IgD-negative memory B cell (primary cell): ENCODE measurements around the gene SLC35G2. TPM values are rescaled to one million over a fixed set of nuclear protein-coding genes. Genes with fewer than 3 reads are reported as not detected.

Source experiments
- H3K27ac Mint-ChIP-seq, 3 donors: one replicate each; pipeline ENCODE4 v1.8.0; 2020 to 2022; ENCODE audit warnings: mild to moderate bottlenecking in 3 of 3, mixed read lengths in 3 of 3, moderate library complexity in 1 of 3
- H3K27me3 Mint-ChIP-seq: one replicate; pipeline ENCODE4 v1.8.0; 2021; ENCODE audit warnings: mixed read lengths
- H3K36me3 Mint-ChIP-seq: one replicate; pipeline ENCODE4 v1.8.0; 2020; ENCODE audit warnings: mild to moderate bottlenecking, mixed read lengths
- H3K4me1 Mint-ChIP-seq, 3 donors: one replicate each; pipeline ENCODE4 v1.8.0; 2020 to 2022; ENCODE audit warnings: mixed read lengths in 3 of 3, mild to moderate bottlenecking in 1 of 3
- H3K4me3 Mint-ChIP-seq, 4 donors: one replicate each; pipeline ENCODE4 v1.8.0; 2020 to 2022; ENCODE audit warnings: mild to moderate bottlenecking in 4 of 4, mixed read lengths in 4 of 4, moderate library complexity in 3 of 4
- H3K9me3 Mint-ChIP-seq, 3 donors: one replicate each; pipeline ENCODE4 v1.8.0; 2020 to 2021; ENCODE audit warnings: mixed read lengths in 3 of 3, mild to moderate bottlenecking in 1 of 3
- polyA plus RNA-seq: library from polyadenylated mRNA; unstranded; fragments of 300-500 nt; fragmentation: Illumina TruSeq; gene quantifications from one replicate; pipeline ENCODE4 v1.2.3, GENCODE V29; 2021

SLC35G2 gene
- polyA plus RNA-seq, 1 donor from 2014 or later = 0.31 TPM

- H3K27ac Mint-ChIP-seq = no peak overlapping the region
- peaks cover 12% of the 10 kb centered on the region for H3K27me3 Mint-ChIP-seq
- H3K36me3 Mint-ChIP-seq = no peaks in the 10 kb centered on the region
- H3K4me1 Mint-ChIP-seq = no peaks in the 10 kb centered on the region
- no peak overlapping the region for H3K4me3 Mint-ChIP-seq
- H3K9me3 Mint-ChIP-seq = peaks cover 0 to 7% (median 4%) of the 10 kb centered on the region in 3 donors
Observed at GRCh38 chr3:136811701-136812100, 7.2 kb upstream of the SLC35G2 start.

GRCh38 chr3:136817448-136817847 is 1.5 kb upstream of the SLC35G2 start:
- Mint-ChIP-seq H3K36me3 (peaks cover 3% of the 10 kb centered on the region), H3K4me3 (peak overlapping the region in 1 of 4 donors; percentile 75), H3K9me3 (peaks cover 0 to 4% (median under 1%) of the 10 kb centered on the region in 3 donors), H3K27ac (no peak overlapping the region), H3K4me1 (peaks cover 8 to 15% (median 11%) of the 10 kb centered on the region in 3 donors), H3K27me3 (peaks cover 46% of the 10 kb centered on the region)

- H3K27ac Mint-ChIP-seq = peak overlapping the region in 1 of 3 donors; percentile 53
- peaks cover 52% of the 10 kb centered on the region for H3K27me3 Mint-ChIP-seq
- H3K4me3 Mint-ChIP-seq = peak overlapping the region; percentile 75 to 95 (median 86)
- peaks cover 0 to 12% (median 3%) of the 10 kb centered on the region in 3 donors for H3K9me3 Mint-ChIP-seq
- H3K4me1 Mint-ChIP-seq = peaks cover 8 to 15% (median 11%) of the 10 kb centered on the region in 3 donors
- H3K36me3 Mint-ChIP-seq = peaks cover 3% of the 10 kb centered on the region
Observed at GRCh38 chr3:136818191-136818768, 646 bp upstream of the SLC35G2 start.

GRCh38 chr3:136819392-136819730 is 435 bp downstream of the SLC35G2 start:
- Mint-ChIP-seq H3K27me3 (peaks cover 52% of the 10 kb centered on the region), H3K4me1 (peaks cover 8 to 15% (median 11%) of the 10 kb centered on the region in 3 donors), H3K4me3 (peak overlapping the region; percentile 82 to 93 (median 89)), H3K36me3 (peaks cover 3% of the 10 kb centered on the region), H3K27ac (peak overlapping the region in 1 of 3 donors; percentile 75), H3K9me3 (peaks cover 3 to 13% (median 7%) of the 10 kb centered on the region in 3 donors)

GRCh38 chr3:136819731-136820679 is 1.1 kb downstream of the SLC35G2 start:
- Mint-ChIP-seq H3K27ac (no peak overlapping the region), H3K27me3 (peaks cover 52% of the 10 kb centered on the region), H3K4me3 (peak overlapping the region; percentile 82 to 93 (median 89)), H3K4me1 (peaks cover 8 to 15% (median 11%) of the 10 kb centered on the region in 3 donors), H3K9me3 (peaks cover 3 to 13% (median 8%) of the 10 kb centered on the region in 3 donors), H3K36me3 (peaks cover 3% of the 10 kb centered on the region)

GRCh38 chr3:136831461-136831860 is 12.5 kb downstream of the SLC35G2 start:
- Mint-ChIP-seq H3K4me1 (peaks cover 0 to 3% (median 0%) of the 10 kb centered on the region in 3 donors), H3K36me3 (peaks cover 2% of the 10 kb centered on the region), H3K4me3 (no peak overlapping the region), H3K9me3 (peaks cover 9 to 12% (median 11%) of the 10 kb centered on the region in 3 donors), H3K27ac (no peak overlapping the region), H3K27me3 (peaks cover 22% of the 10 kb centered on the region)

GRCh38 chr3:136835089-136835812 is 16.3 kb downstream of the SLC35G2 start:
- Mint-ChIP-seq H3K4me3 (no peak overlapping the region), H3K36me3 (peaks cover 4% of the 10 kb centered on the region), H3K27me3 (peaks cover 13% of the 10 kb centered on the region), H3K4me1 (peaks cover 0 to 3% (median 0%) of the 10 kb centered on the region in 3 donors), H3K27ac (no peak overlapping the region), H3K9me3 (peaks cover 2 to 4% (median 3%) of the 10 kb centered on the region in 3 donors)

GRCh38 chr3:136835813-136836510 is 17.0 kb downstream of the SLC35G2 start:
- peaks cover 0 to 3% (median 0%) of the 10 kb centered on the region in 3 donors for H3K4me1 Mint-ChIP-seq
- no peak overlapping the region for H3K27ac Mint-ChIP-seq
- H3K36me3 Mint-ChIP-seq = peaks cover 4% of the 10 kb centered on the region
- H3K27me3 Mint-ChIP-seq = peaks cover 11% of the 10 kb centered on the region
- no peak overlapping the region for H3K4me3 Mint-ChIP-seq
- H3K9me3 Mint-ChIP-seq = peaks cover 0 to 4% (median 2%) of the 10 kb centered on the region in 3 donors

- Mint-ChIP-seq H3K4me1 (peaks cover 0 to 3% (median 0%) of the 10 kb centered on the region in 3 donors), H3K9me3 (peaks cover 0 to 4% (median 2%) of the 10 kb centered on the region in 3 donors), H3K27ac (no peak overlapping the region), H3K4me3 (no peak overlapping the region), H3K36me3 (peaks cover 4% of the 10 kb centered on the region), H3K27me3 (peaks cover 9% of the 10 kb centered on the region)
Observed at GRCh38 chr3:136836511-136837156, 17.7 kb downstream of the SLC35G2 start.

- no peaks in the 10 kb centered on the region for H3K9me3 Mint-ChIP-seq
- no peak overlapping the region for H3K4me3 Mint-ChIP-seq
- peak overlapping the region in 1 of 3 donors; percentile 1 for H3K27ac Mint-ChIP-seq
- H3K4me1 Mint-ChIP-seq = peaks cover 0 to 3% (median 0%) of the 10 kb centered on the region in 3 donors
- H3K27me3 Mint-ChIP-seq = no peaks in the 10 kb centered on the region
- peaks cover 10% of the 10 kb centered on the region for H3K36me3 Mint-ChIP-seq
Observed at GRCh38 chr3:136838641-136839555, 20.0 kb downstream of the SLC35G2 start.

GRCh38 chr3:136839556-136839931 is 20.6 kb downstream of the SLC35G2 start:
- Mint-ChIP-seq H3K27ac (no peak overlapping the region), H3K27me3 (no peaks in the 10 kb centered on the region), H3K9me3 (no peaks in the 10 kb centered on the region), H3K4me1 (peaks cover 0 to 3% (median 0%) of the 10 kb centered on the region in 3 donors), H3K36me3 (peaks cover 10% of the 10 kb centered on the region), H3K4me3 (no peak overlapping the region)

GRCh38 chr3:136840252-136840651 is 21.3 kb downstream of the SLC35G2 start:
- Mint-ChIP-seq H3K27me3 (no peaks in the 10 kb centered on the region), H3K27ac (no peak overlapping the region), H3K4me1 (peaks cover 0 to 3% (median 0%) of the 10 kb centered on the region in 3 donors), H3K9me3 (no peaks in the 10 kb centered on the region), H3K36me3 (peaks cover 10% of the 10 kb centered on the region), H3K4me3 (no peak overlapping the region)

GRCh38 chr3:136842294-136842693 is 23.4 kb downstream of the SLC35G2 start:
- H3K4me1 Mint-ChIP-seq = no peaks in the 10 kb centered on the region
- no peak overlapping the region for H3K4me3 Mint-ChIP-seq
- peaks cover 10% of the 10 kb centered on the region for H3K36me3 Mint-ChIP-seq
- no peak overlapping the region for H3K27ac Mint-ChIP-seq
- H3K27me3 Mint-ChIP-seq = no peaks in the 10 kb centered on the region
- no peaks in the 10 kb centered on the region for H3K9me3 Mint-ChIP-seq
